Measurements from ENCODE around the gene PPP1R17. TPM values are rescaled to one million over a fixed set of nuclear protein-coding genes. Genes with fewer than 3 reads are reported as not detected.

PPP1R17 gene
- total and polyA plus RNA-seq, 9 donors, result 0.11 to 0.38 TPM; not detected in 7

- Histone ChIP-seq H3K9me3 (no peaks in the 10 kb centered on the region), H3K4me1 (ENCODE audit: insufficient read depth) (no peaks in the 10 kb centered on the region), H3K36me3 (no peaks in the 10 kb centered on the region), H3K27me3 (no peaks in the 10 kb centered on the region), H3K27ac (no peak overlapping the region), H3K4me3 (no peak overlapping the region)
- no peak for DNase-seq
- 86 to 90% (median 87%) methylated on average over 12 of the region's 12 CpGs for WGBS, 3 donors
- intact Hi-C loops (cut with DNase I), result no loop called here
- no peak for TF ChIP-seq EP300 (IDR thresholded peaks at IDR 0.05)
Measured at GRCh38 chr7:31679574-31680305, 7.3 kb upstream of the PPP1R17 start.

GRCh38 chr7:31683445-31684225 lies 3.4 kb upstream of the PPP1R17 start:
- 33 to 51% (median 35%) methylated on average over 5 of the region's 5 CpGs for WGBS, 3 donors
- Histone ChIP-seq H3K4me1 (ENCODE audit: insufficient read depth) (no peaks in the 10 kb centered on the region), H3K36me3 (no peaks in the 10 kb centered on the region), H3K4me3 (no peak overlapping the region), H3K27ac (no peak overlapping the region), H3K9me3 (no peaks in the 10 kb centered on the region), H3K27me3 (no peaks in the 10 kb centered on the region)
- TF ChIP-seq, protein P1, sequence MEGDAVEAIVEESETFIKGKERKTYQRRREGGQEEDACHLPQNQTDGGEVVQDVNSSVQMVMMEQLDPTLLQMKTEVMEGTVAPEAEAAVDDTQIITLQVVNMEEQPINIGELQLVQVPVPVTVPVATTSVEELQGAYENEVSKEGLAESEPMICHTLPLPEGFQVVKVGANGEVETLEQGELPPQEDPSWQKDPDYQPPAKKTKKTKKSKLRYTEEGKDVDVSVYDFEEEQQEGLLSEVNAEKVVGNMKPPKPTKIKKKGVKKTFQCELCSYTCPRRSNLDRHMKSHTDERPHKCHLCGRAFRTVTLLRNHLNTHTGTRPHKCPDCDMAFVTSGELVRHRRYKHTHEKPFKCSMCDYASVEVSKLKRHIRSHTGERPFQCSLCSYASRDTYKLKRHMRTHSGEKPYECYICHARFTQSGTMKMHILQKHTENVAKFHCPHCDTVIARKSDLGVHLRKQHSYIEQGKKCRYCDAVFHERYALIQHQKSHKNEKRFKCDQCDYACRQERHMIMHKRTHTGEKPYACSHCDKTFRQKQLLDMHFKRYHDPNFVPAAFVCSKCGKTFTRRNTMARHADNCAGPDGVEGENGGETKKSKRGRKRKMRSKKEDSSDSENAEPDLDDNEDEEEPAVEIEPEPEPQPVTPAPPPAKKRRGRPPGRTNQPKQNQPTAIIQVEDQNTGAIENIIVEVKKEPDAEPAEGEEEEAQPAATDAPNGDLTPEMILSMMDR (IDR thresholded peaks at IDR 0.05), result no peak
- TF ChIP-seq POLR2A (IDR thresholded peaks at IDR 0.05) (no peak), EP300 (IDR thresholded peaks at IDR 0.05) (no peak)
- DNase-seq, result no peak
- intact Hi-C loops (cut with DNase I), result no loop called here

- Histone ChIP-seq H3K36me3 (no peaks in the 10 kb centered on the region), H3K27me3 (no peaks in the 10 kb centered on the region), H3K27ac (no peak overlapping the region), H3K4me3 (no peak overlapping the region), H3K9me3 (no peaks in the 10 kb centered on the region), H3K4me1 (ENCODE audit: insufficient read depth) (no peaks in the 10 kb centered on the region)
- no peak for DNase-seq
- intact Hi-C loops (cut with DNase I), result no loop called here
- WGBS, 3 donors, result 72 to 78% (median 75%) methylated on average over 3 of the region's 3 CpGs
- TF ChIP-seq, protein P1 (IDR thresholded peaks at IDR 0.05), result no peak
- TF ChIP-seq POLR2A (IDR thresholded peaks at IDR 0.05) (no peak), EP300 (IDR thresholded peaks at IDR 0.05) (no peak)
Measured at GRCh38 chr7:31688372-31688771, 1.4 kb downstream of the PPP1R17 start.

DNA sequence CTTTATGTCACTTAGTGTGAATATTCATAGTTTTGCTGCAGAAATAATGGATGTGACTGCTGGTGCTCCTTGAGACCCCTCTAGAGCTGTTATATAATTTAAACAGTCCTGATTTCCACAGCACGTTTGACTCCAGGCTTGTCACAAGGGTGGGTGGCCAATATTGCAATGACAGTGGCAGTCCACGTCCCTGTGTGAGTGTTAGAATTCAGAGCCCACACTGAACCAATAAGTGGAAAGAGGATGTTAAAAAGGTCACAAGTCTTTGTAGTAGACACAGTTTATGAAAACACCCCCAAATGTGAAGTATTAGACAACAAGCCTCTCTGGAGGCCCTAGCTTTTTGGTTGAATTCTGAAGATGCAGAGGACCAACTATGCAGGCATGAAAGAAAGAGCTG lies 2.0 kb downstream of the PPP1R17 start:
- intact Hi-C loops (cut with DNase I), result no loop called here
- Histone ChIP-seq H3K4me1 (ENCODE audit: insufficient read depth) (no peaks in the 10 kb centered on the region), H3K9me3 (no peaks in the 10 kb centered on the region), H3K27me3 (no peaks in the 10 kb centered on the region), H3K4me3 (no peak overlapping the region), H3K36me3 (no peaks in the 10 kb centered on the region), H3K27ac (no peak overlapping the region)
- DNase-seq, result no peak
- 36 to 38% (median 38%) methylated on average over 2 of the region's 2 CpGs for WGBS, 3 donors
- no peak for TF ChIP-seq POLR2A (IDR thresholded peaks at IDR 0.05)
- TF ChIP-seq, protein P1 (IDR thresholded peaks at IDR 0.05), result no peak
- no peak for TF ChIP-seq EP300 (IDR thresholded peaks at IDR 0.05)

- 37 to 48% (median 43%) methylated on average over 2 of the region's 2 CpGs for WGBS, 3 donors
Measured at GRCh38 chr7:31690935-31691334, 3.9 kb downstream of the PPP1R17 start.

More at GRCh38 chr7:31690935-31691334, 3.9 kb downstream of the PPP1R17 start:
- no peak overlapping the region for H3K4me3 ChIP-seq
- H3K9me3 ChIP-seq, result no peaks in the 10 kb centered on the region
- no peak overlapping the region for H3K27ac ChIP-seq
- H3K4me1 ChIP-seq (ENCODE audit: insufficient read depth), result no peaks in the 10 kb centered on the region
- no peaks in the 10 kb centered on the region for H3K27me3 ChIP-seq
- no peak for TF ChIP-seq EP300 (IDR thresholded peaks at IDR 0.05)
- TF ChIP-seq, protein P1 (IDR thresholded peaks at IDR 0.05), result no peak
- TF ChIP-seq POLR2A (IDR thresholded peaks at IDR 0.05), result no peak
- no peak for DNase-seq
- H3K36me3 ChIP-seq, result no peaks in the 10 kb centered on the region
- intact Hi-C loops (cut with DNase I), result no loop called here
